ENCODE data around the gene GARIN5A.

Gene GARIN5A

GRCh38 chr19:50507376-50507775 lies 30.7 kb upstream of the GARIN5A start:
- no peak for DNase-seq

- no peak for DNase-seq
Measured at GRCh38 chr19:50506700-50507099, 30.1 kb upstream of the GARIN5A start.

DNA sequence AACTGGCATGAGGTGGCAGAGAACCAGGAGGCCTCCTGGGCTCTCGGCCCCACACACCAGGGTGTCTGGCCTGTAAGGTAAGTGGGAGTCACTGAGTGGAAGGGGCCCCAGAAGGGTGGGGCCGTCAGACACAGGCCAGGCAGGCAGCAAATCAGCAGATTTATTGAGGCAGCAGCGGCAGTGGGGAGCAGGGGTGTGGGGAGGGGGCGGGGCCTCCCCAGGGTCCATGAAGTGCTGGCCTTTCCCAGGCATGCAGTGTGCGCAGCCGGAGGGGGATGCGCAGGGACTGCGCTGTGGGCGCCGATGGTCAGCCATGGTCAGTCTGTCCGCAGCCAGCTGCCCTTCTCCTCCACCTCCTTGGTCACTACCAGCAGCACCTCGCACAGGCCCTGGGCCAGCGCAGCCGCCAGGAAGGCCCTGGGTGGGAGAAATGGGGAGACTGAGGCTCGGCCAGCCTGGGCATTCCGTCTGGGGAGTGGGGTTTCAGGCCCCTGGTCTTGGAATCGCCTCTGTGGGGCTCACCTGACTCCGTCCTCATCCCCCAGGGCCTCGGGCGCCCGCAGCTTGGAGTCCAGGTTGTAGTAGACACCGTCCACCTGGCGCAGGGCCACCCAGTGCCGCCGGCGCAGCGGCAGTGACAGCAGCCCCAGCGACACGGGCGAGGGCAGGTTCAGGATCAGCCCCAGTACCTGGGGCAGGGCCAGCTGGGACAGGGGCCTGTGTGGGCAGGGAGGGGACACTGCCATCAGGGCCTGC lies 29.4 kb upstream of the GARIN5A start:
- DNase-seq = no peak

DNA sequence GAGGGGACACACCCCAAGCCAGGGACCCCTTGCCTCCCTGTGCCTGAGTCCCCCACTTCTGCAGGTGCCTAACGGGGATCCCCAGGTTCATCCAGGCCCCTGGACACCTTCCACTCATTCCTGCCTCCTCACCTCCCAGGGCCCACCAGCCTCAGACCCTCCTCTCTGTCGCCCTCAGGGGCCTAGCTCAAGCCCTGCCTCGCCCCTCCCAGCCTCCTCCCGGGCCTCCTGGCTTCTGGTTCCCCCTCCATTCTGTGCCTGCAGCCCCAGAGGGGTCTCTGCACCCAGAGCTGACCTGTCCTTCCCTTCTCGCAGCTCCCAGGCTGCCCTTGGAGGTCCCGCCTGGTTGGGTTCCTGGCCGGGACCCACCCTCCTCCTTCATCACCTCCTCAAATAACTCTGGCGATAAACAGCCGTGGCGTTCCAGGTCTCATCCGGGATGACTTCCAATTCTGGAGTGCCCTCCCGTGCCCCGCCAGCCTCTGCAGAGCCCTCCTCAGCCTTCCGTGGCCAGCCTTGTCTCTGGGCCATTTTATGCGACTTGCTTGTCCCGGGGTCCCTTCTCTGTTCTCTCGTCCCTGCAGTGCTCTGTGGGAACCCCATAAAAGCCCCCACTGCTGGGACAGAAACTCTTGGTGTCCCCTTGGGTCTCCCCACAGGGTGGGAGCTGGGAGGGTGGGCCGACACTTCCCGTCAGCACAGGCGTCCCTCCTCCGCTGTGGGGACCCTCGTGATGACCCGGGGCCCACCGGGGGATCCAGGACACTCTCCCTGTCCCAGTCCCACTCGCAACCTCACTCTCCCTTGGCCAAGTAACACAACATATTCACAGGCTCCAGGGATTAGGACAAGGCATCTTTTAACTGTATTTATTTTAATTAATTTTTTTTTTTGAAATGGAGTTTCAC lies 25.2 kb upstream of the GARIN5A start:
- no peak for DNase-seq

DNA sequence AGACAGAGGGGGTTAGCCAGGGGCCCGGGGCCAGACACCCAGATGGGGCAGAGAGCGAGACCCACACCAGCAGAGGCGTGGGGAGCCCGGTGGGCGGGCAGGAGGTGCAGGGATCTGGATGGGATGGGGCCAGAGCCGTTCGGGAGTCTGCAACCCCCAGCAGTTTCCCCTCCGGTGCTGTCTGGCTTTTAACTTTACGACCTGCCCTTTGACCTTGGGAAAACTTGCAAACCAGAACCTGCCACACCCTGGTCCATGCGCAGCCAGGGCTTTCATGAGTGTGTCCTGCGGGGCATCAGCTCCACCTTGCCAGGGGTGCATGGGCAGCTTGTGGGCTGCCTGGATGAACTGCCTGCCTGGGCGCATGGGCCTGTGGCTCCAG lies 24.5 kb upstream of the GARIN5A start:
- DNase-seq = no peak

GRCh38 chr19:50500753-50501151 lies 24.1 kb upstream of the GARIN5A start:
- no peak for DNase-seq

GRCh38 chr19:50500060-50500752 lies 23.6 kb upstream of the GARIN5A start:
- no peak for DNase-seq

DNA sequence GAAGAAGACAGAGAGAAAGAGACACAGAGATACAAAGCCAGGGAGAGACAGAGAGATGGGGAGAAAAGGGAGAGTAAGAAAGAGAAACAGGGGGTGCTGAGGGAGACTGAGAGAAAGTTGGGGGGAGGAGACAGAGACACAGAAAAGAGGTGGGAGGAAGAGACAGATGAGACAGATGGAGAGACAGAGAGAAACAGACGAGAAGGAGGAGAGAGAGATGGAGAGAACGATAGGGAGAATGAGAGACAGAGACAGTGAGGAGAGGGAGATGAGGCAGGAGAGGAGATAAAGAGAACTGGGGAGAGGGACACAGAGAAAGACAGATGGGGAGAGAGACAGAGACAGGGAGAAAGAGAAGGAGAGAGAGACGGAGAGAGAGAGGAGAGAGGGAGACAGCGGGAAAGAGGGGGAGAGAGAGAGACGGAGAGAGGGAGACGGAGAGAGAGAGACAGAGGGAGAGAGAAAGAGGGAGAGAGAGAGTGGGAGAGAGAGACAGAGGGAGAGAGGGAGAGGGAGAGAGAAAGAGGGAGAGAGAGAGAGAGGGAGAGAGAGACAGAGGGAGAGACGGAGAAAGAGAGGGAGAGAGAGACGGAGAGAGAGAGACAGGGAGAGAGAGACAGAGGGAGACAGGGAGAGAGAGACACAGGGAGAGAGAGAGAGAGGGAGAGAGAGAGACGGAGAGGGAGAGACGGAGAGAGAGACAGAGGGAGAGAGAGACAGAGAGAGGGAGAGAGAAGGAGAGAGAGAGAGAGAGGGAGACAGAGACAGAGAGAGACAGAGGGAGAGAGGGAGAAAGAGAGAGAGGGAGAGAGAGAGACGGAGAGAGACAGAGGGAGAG lies 21.8 kb upstream of the GARIN5A start:
- DNase-seq = no peak

DNA sequence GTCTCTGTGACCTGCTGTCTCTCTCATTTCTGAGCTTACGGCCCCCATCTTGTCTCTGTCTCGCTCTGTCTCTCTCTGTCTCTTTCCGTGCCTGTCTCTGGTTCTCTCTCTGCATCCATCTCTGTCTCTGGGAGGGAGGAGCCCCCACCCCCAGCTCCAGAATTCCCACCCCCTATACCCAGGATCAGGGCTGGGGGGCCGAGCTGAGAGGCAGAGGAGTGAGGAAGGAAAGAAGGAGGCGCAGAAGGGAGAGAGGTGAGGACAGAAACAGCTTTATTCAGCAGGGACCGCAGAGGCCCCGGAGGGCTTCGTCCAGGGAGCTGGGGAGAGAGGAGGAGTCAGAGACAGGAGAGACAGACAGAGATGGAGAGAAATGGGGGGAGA lies 20.4 kb upstream of the GARIN5A start:
- no peak for DNase-seq

DNA sequence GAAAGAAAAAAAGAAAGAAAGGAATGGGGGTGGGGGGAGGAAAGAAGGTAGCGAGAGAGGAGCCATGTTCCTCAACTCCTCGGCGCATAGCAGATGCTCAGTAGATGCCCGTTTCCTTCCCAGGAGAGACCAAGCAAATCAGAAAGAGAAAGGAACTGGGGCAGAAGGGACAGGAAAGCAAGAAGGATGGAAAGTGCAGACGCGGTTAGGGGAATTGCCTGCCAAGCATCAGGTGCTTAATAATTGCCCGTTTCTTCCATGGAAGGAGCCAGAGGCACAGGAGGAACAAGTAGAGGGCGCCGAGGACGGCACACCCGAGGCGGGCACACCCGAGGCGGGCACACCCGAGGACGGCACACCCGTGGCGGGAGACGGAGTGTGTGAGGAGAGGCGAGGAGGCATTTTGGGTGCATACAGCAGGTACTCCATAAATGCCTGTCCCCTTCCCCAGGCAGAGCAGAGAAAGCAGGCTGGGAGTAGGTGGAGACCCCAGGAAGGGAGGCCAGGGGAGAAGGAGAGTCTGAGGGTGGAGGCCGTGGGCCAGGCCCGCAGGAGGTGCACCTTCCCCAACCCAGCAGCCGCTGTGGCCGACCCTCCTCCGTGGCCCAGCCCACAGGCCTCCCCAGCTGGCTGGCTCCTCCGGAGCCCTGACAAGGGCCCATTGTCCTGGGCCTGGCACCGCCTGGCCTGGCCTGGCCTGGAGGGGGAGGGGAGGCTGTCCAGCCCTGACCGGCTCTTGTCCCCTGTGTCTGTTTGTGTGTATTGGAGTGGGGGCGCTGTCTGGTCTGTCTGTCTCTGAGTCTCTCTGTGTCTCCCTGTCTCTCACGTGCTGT lies 19.8 kb upstream of the GARIN5A start:
- DNase-seq = no peak

- DNase-seq = no peak
Measured at GRCh38 chr19:50495020-50495531, 18.4 kb upstream of the GARIN5A start.

DNA sequence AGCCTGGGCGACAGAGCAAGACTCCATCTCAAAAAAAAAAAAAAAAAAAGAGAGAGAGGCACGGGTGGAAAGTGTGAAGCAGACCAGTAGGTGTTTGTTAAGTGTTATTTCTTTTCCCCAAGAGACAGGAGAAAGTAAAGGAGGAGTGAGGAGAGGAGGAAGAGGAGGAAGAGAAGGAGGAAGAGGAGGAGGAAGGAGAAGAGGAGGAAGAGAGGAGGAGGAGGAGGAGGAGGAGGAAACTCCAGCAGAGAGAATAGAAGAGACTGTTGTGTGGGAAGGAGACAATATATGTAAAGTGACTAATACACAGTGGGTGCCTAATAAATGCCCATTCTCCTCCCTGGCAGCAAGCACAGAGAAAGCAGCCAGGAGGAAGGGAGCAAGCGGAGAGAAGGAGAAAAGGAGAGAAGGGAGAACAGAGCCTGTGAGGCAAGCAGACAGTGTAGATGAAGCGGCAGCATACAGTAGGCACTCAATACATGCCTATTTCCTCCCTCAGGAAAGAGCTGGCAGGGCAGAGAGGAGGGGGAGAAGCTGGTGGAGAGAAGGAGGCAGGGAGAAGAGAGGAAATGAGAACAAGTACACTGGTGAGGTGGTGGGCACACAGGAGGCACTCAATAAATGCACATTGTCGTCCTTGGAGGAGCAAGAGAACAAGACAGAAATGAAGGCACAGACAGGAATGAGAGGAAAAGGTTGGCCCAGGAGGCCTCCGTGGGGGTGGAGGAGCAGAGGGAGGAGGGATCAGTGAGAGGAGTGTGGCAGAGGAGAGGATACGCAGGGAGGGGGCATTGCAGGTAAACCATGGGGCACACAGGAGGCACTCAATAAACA lies 17.8 kb upstream of the GARIN5A start:
- no peak for DNase-seq

DNA sequence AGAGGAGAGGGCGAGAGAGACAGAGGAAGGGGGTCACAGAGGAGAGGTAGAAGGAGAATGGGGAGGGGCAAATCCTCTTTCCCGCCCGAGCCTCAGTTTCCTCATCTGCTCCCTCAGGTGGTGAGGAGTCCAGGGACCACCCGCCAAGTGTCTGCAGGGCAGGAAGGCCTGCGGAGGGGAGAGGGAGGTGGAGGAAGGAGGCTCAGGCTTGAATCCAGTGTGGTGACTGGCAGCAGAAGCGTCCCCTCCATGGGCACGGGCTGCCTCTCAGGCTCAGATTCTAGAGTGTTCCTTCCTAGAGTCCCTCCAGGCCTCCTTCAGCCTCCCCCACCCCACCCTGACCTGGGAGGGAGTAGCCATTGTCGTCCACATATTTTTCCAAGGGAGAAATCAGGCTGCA lies 16.5 kb upstream of the GARIN5A start:
- no peak for DNase-seq

GRCh38 chr19:50492303-50493052 lies 15.8 kb upstream of the GARIN5A start:
- DNase-seq = no peak

DNA sequence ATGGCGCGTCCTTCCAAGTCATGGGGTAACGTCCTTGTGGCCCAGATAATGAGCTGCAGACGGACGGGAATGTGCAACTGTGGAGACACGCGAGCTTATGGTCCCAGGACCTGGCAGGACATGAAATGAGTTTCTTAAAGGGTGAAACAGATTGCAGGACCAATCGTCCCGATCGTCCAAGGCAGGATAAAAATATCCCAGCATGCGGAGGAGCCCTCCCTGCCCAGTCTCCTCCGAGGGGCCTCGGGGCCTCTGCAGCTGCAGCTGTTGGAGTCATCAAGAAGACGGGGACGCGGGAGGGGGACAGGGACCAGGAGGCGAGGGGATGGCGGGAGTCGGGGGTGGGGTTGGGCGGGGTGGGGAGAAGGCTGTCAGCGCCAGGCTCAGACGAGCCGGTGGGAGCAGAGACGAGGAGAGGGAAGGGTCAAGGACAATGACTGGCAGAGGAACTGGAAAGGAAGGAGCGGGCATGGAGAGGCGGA lies 14.4 kb upstream of the GARIN5A start:
- no peak for DNase-seq

GRCh38 chr19:50490411-50490811 lies 13.8 kb upstream of the GARIN5A start:
- no peak for DNase-seq

- DNase-seq = no peak
Measured at GRCh38 chr19:50489461-50490011, 12.9 kb upstream of the GARIN5A start.

GRCh38 chr19:50488389-50489194 lies 11.9 kb upstream of the GARIN5A start:
- DNase-seq = no peak
